IMR-90 (cell line): ENCODE measurements around the gene TSPAN4. TPM values are rescaled to one million over a fixed set of nuclear protein-coding genes. Genes with fewer than 3 reads are reported as not detected.

Source experiments
- ATAC-seq: fragments of 200-7000 bp; cut with Tn5 transposase; 2 replicates; pipeline ENCODE4 v1.9.1; 2020; ENCODE audit warnings: low read depth, mild to moderate bottlenecking, moderate library complexity
- BruUV-seq: library from RNA; stranded (reverse); fragments of 400-500 nt; replicated peaks from 2 replicates; lab custom pipeline; 2021; lab: Mats Ljungman, UMichigan
- CTCF ChIA-PET: fragments of 300-600 bp; formaldehyde crosslinking; extraction: SDS; loops from one replicate; lab custom pipeline; 2021; ENCODE audit warnings: antibody characterized with exemption; lab: Yijun Ruan, JAX
- POLR2A ChIA-PET: fragments of 300-600 bp; sonication (Branson Sonifier 250); formaldehyde crosslinking; loops from one replicate; lab custom pipeline; 2022; ENCODE audit warnings: antibody characterized with exemption; ENCODE audit not compliant: unreplicated experiment; lab: Charles Lee
- DNase-seq: peaks from one replicate; pipeline ENCODE4 v3.0.0; 2013
- H2AFZ ChIP-seq: replicated peaks from 2 replicates; pipeline ENCODE3; 2013; ENCODE audit warnings: low read length, mild to moderate bottlenecking; ENCODE audit not compliant: poor library complexity
- H2AK5ac ChIP-seq: 2 replicates; pipeline ENCODE4 v1.6.1; 2013; ENCODE audit warnings: low read depth, low read length, inconsistent platforms
- H2AK9ac ChIP-seq: replicated peaks from 2 replicates; pipeline ENCODE3; 2013; ENCODE audit warnings: mild to moderate bottlenecking, low read depth, low read length, moderate library complexity; ENCODE audit not compliant: poor library complexity
- H2BK120ac ChIP-seq: 2 replicates; pipeline ENCODE4 v1.6.1; 2013; ENCODE audit warnings: low read depth, low read length, inconsistent platforms
- H2BK15ac ChIP-seq: 3 replicates; pipeline ENCODE4 v1.6.1; 2013; ENCODE audit warnings: low read depth, low read length, inconsistent platforms
- H2BK20ac ChIP-seq: 2 replicates; pipeline ENCODE4 v1.6.1; 2013; ENCODE audit warnings: low read depth, mild to moderate bottlenecking, inconsistent platforms, low read length, moderate library complexity
- H2BK5ac ChIP-seq: 2 replicates; pipeline ENCODE4 v1.6.1; 2013; ENCODE audit warnings: mild to moderate bottlenecking, low read depth, low read length, inconsistent platforms; ENCODE audit not compliant: poor library complexity, severe bottlenecking
- H3K14ac ChIP-seq: replicated peaks from 2 replicates; pipeline ENCODE4 v1.6.1; 2013; ENCODE audit warnings: low read depth, low read length, inconsistent platforms
- H3K18ac ChIP-seq: 2 replicates; pipeline ENCODE4 v1.6.1; 2013; ENCODE audit warnings: low read depth, low read length, control low read depth
- H3K23ac ChIP-seq: 2 replicates; pipeline ENCODE4 v1.6.1; 2013; ENCODE audit warnings: low read depth, low read length, inconsistent platforms
- H3K27ac ChIP-seq: 2 replicates; pipeline ENCODE4 v1.5.1; 2013; ENCODE audit warnings: mild to moderate bottlenecking, control low read depth, low read length; ENCODE audit not compliant: insufficient read depth
- H3K27me3 ChIP-seq: 2 replicates; pipeline ENCODE4 v1.6.1; 2013; ENCODE audit warnings: low read length; ENCODE audit not compliant: control insufficient read depth, insufficient read depth
- H3K36me3 ChIP-seq: 2 replicates; pipeline ENCODE4 v1.6.1; 2013; ENCODE audit warnings: low read length, mixed read lengths; ENCODE audit not compliant: control insufficient read depth, insufficient read depth
- H3K4ac ChIP-seq: 2 replicates; pipeline ENCODE4 v1.6.1; 2013; ENCODE audit warnings: low read depth, low read length, inconsistent platforms
- H3K4me1 ChIP-seq: 2 replicates; pipeline ENCODE4 v1.6.1; 2013; ENCODE audit warnings: low read length, mixed read lengths; ENCODE audit not compliant: control insufficient read depth, insufficient read depth
- H3K4me2 ChIP-seq: 2 replicates; pipeline ENCODE4 v1.6.1; 2013; ENCODE audit warnings: low read depth, mild to moderate bottlenecking, control low read depth, low read length, moderate library complexity
- H3K4me3 ChIP-seq: 2 replicates; pipeline ENCODE4 v1.5.1; 2013; ENCODE audit warnings: low read depth, mild to moderate bottlenecking, control low read depth, low read length, moderate library complexity; ENCODE audit not compliant: insufficient read depth
- H3K56ac ChIP-seq: 2 replicates; pipeline ENCODE4 v1.6.1; 2013; ENCODE audit warnings: low read length, inconsistent platforms; ENCODE audit not compliant: insufficient read depth; ENCODE audit errors: extremely low read depth
- H3K79me1 ChIP-seq, 2 experiments: 2 replicates each; pipeline ENCODE4 v1.6.1; 2013; ENCODE audit warnings: low read length in 2 of 2, inconsistent platforms in 1 of 2, low read depth in 1 of 2
- H3K9ac ChIP-seq: 2 replicates; pipeline ENCODE4 v1.6.1; 2013; ENCODE audit warnings: low read depth, low read length, control low read depth
- H3K9me1 ChIP-seq: 2 replicates; pipeline ENCODE4 v1.6.1; 2013; ENCODE audit warnings: low read length, inconsistent platforms; ENCODE audit not compliant: insufficient read depth
- H3K9me3 ChIP-seq: 2 replicates; pipeline ENCODE4 v1.6.1; 2013; ENCODE audit warnings: low read length; ENCODE audit not compliant: control insufficient read depth, insufficient read depth
- H4K20me1 ChIP-seq: 2 replicates; pipeline ENCODE4 v1.6.1; 2013; ENCODE audit warnings: low read length, inconsistent platforms; ENCODE audit not compliant: insufficient read depth
- H4K5ac ChIP-seq: 2 replicates; pipeline ENCODE4 v1.6.1; 2013; ENCODE audit warnings: mild to moderate bottlenecking, low read depth, low read length, control low read depth
- H4K8ac ChIP-seq, 2 experiments: 2 replicates each; pipeline ENCODE4 v1.6.1; 2013; ENCODE audit warnings: low read depth in 2 of 2, low read length in 2 of 2, control low read depth in 1 of 2, inconsistent platforms in 1 of 2
- H4K91ac ChIP-seq: 2 replicates; pipeline ENCODE4 v1.6.1; 2013; ENCODE audit warnings: low read depth, low read length, inconsistent platforms; ENCODE audit not compliant: insufficient read depth
- CTCF ChIP-seq: conservative IDR thresholded peaks from 2 replicates; pipeline ENCODE4 v1.5.1; 2012; ENCODE audit warnings: mild to moderate bottlenecking, low read depth, low read length, improper control_type of control experiment
- ELK1 ChIP-seq: fragments of 150-350 bp; IDR thresholded peaks from 2 replicates; pipeline ENCODE4 v1.6.1; 2016; ENCODE audit warnings: low read depth, mild to moderate bottlenecking, low read length, moderate library complexity, borderline replicate concordance
- MAZ ChIP-seq: IDR thresholded peaks from 2 replicates; pipeline ENCODE4 v1.6.1; 2012; ENCODE audit warnings: low read depth, mild to moderate bottlenecking, low read length, improper control_type of control experiment, moderate library complexity, borderline replicate concordance
- NFE2L2 ChIP-seq: fragments of 150-350 bp; IDR thresholded peaks from 2 replicates; pipeline ENCODE4 v1.6.1; 2016; ENCODE audit warnings: low read depth, mild to moderate bottlenecking, low read length
- POLR2A ChIP-seq: IDR thresholded peaks from 2 replicates; pipeline ENCODE4 v1.6.1; 2012; ENCODE audit warnings: mild to moderate bottlenecking, low read depth, low read length
- RFX5 ChIP-seq: IDR thresholded peaks from 2 replicates; pipeline ENCODE4 v1.8.0; 2012; ENCODE audit warnings: low read depth, mild to moderate bottlenecking, low read length, moderate library complexity
- WGBS, 2 experiments: methylation state at CpG; one replicate each; pipeline versions ENCODE4 v1.1.5 to v1.1.7; 2013; ENCODE audit warnings: missing lambda C conversion rate in 2 of 2; ENCODE audit not compliant: insufficient read length in 1 of 2; ENCODE audit errors: extremely low coverage in 2 of 2; 5-methylcytosine and 5-hydroxymethylcytosine counted together
- dilution Hi-C: fragments of 300-500 bp; cut with HindIII; formaldehyde crosslinking; loops from one replicate; pipeline ENCODE4 v1.14.3; 2018; ENCODE audit warnings: low sequenced_read_pairs; ENCODE audit not compliant: unreplicated experiment
- in situ Hi-C: fragments of 300-500 bp; cut with MboI; formaldehyde crosslinking; loops from 3 replicates; pipeline ENCODE4 v1.14.3; 2019; ENCODE audit warnings: low sequenced_read_pairs, inconsistent platforms, mixed read lengths
- intact Hi-C: fragments of 100-400 bp; cut with micrococcal nuclease; formaldehyde crosslinking; loops from 2 replicates; pipeline ENCODE4 v1.10.0; 2022
- polyA plus RNA-seq, 3 experiments: library from polyadenylated mRNA; depleted of rRNA; stranded (reverse); fragments of >200 nt; gene quantifications; 2 replicates each; pipeline ENCODE4 v1.2.3, GENCODE V29; 2012; ENCODE audit warnings: low replicate concordance in 1 of 3
- total RNA-seq: library from RNA; depleted of rRNA; stranded (reverse); fragments of >200 nt; gene quantifications from 2 replicates; pipeline ENCODE4 v1.2.3, GENCODE V29; 2012

Gene TSPAN4
- total and polyA plus RNA-seq, 2 of the 4 experiments (the other 2 are of a cell fraction) = 161 to 293 TPM

- ATAC-seq (no peak), DNase-seq (no peak)
- no peak overlapping the region for H4K5ac ChIP-seq
- BruUV-seq = no TSS peak
- no peak overlapping the region for H2AK5ac ChIP-seq
- no peak overlapping the region for H2BK20ac ChIP-seq
- WGBS, 2 experiments = 86% methylated on average over 1 of the region's 6 CpGs; no CpG with 5 or more reads in 1 of the 2 experiments
- no peak overlapping the region for H2BK120ac ChIP-seq
- H3K9me3 ChIP-seq = no peaks in the 10 kb centered on the region
- no peak overlapping the region for H2AK9ac ChIP-seq
- no peak overlapping the region for H3K4me2 ChIP-seq
- H2BK15ac ChIP-seq = no peak overlapping the region
- H3K27me3 ChIP-seq = no peaks in the 10 kb centered on the region
- no peak overlapping the region for H2AFZ ChIP-seq
- no peak overlapping the region for H3K4ac ChIP-seq
- no peak overlapping the region for H4K8ac ChIP-seq
- CTCF ChIA-PET = no interaction called here
- no peak for TF ChIP-seq RFX5
- TF ChIP-seq MAZ = no peak
- no peak for TF ChIP-seq CTCF
- no peak for TF ChIP-seq ELK1
- no peak for TF ChIP-seq POLR2A
- TF ChIP-seq NFE2L2 = no peak
- H3K4me3 ChIP-seq = no peak overlapping the region
- H4K20me1 ChIP-seq = peaks cover 38% of the 10 kb centered on the region
- no peak overlapping the region for H3K14ac ChIP-seq
- no peak overlapping the region for H3K27ac ChIP-seq
- intact Hi-C loops = no loop called here
- H3K23ac ChIP-seq = no peak overlapping the region
- H3K56ac ChIP-seq = no peak overlapping the region
- no peak overlapping the region for H3K9ac ChIP-seq
- no peak overlapping the region for H4K91ac ChIP-seq
- peaks cover 30% of the 10 kb centered on the region for H3K36me3 ChIP-seq
- H3K4me1 ChIP-seq = peaks cover 6% of the 10 kb centered on the region
- H3K9me1 ChIP-seq = no peaks in the 10 kb centered on the region
- H3K79me1 ChIP-seq = peaks cover 27 to 47% of the 10 kb centered on the region in 2 experiments
- dilution Hi-C loops = no loop called here
- in situ Hi-C loops = no loop called here
- H3K18ac ChIP-seq = no peak overlapping the region
- H2BK5ac ChIP-seq = no peak overlapping the region
- POLR2A ChIA-PET = no interaction called here
Measured at GRCh38 chr11:813072-813455, 29.6 kb upstream of the TSPAN4 start.
